A673 (cell line): ENCODE data around the gene TMEM239.
A peak's percentile ranks its signal among the peaks of the same experiment; 100 is the strongest.

Experiments
- EZH2 ChIP-seq: fragments of 200-600 bp; sonication (generic); IDR thresholded peaks from 2 replicates; pipeline ENCODE4 v1.6.1; 2017; ENCODE audit warnings: borderline replicate concordance, low read depth, mild to moderate bottlenecking, mixed read lengths, antibody characterized with exemption, low read length; ENCODE audit not compliant: poor library complexity, severe bottlenecking
- TF ChIP-seq, protein P1 (sequence below): fragments of 300-800, 200-600 bp; sonication (generic); conservative IDR thresholded peaks from 2 replicates; pipeline ENCODE4 v1.5.1; 2017; ENCODE audit warnings: low read depth, mild to moderate bottlenecking, antibody characterized with exemption, low read length, moderate library complexity, mixed read lengths

DNA sequence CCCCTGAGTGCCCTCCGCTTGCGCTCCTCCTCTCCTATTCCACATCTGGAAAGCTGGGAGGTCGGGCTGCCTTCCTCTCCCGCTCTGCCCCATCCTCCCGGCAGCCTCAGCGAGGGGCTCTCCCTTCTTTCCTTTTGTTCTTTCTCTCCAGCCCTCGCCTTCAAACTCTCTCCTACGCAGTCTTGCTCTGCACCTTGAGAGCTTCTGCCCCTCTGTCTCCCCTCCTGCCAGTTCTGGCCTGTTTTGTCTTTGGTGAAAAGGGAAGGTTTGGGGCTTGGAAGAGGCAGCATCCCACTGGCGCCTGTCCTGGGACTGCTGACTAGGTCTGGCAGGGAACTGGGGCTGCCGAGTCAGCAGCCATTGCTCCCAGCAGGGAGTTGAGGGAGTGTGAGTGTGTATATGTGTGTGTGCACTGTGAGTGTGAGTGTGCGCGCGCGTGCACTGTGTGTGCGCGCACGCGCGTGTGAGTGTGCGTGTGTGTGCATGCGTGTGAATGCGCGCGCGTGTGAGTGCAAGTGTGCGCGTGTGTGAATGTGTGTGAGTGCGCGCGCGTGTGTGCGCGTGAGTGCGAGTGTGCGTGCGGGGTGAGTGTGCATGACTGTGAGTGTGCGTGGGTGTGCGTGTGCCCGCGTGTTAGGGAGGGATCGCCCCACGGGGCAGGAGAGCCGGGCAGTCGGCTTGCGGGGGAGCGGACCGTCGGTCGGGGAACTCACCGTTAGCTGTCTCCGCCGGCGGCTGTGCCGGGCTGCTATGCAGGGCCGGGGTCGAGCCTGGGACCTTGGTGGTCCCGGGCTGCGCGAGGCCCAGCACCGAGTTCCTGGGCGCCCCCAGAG lies 16.3 kb upstream of the TMEM239 start:
- TF ChIP-seq EZH2: peak; percentile 82
- TF ChIP-seq, protein P1, sequence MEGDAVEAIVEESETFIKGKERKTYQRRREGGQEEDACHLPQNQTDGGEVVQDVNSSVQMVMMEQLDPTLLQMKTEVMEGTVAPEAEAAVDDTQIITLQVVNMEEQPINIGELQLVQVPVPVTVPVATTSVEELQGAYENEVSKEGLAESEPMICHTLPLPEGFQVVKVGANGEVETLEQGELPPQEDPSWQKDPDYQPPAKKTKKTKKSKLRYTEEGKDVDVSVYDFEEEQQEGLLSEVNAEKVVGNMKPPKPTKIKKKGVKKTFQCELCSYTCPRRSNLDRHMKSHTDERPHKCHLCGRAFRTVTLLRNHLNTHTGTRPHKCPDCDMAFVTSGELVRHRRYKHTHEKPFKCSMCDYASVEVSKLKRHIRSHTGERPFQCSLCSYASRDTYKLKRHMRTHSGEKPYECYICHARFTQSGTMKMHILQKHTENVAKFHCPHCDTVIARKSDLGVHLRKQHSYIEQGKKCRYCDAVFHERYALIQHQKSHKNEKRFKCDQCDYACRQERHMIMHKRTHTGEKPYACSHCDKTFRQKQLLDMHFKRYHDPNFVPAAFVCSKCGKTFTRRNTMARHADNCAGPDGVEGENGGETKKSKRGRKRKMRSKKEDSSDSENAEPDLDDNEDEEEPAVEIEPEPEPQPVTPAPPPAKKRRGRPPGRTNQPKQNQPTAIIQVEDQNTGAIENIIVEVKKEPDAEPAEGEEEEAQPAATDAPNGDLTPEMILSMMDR: no peak
